Upper lobe of left lung (tissue), 6 donors: ENCODE data around the gene NDUFB11. TPM values are rescaled to one million over a fixed set of nuclear protein-coding genes. Genes with fewer than 3 reads are reported as not detected.

Experiments used
- ATAC-seq, 2 donors: fragments of 200-7000 bp; cut with Tn5 transposase; one replicate each; pipeline ENCODE4 v1.9.1; 2022; ENCODE audit warnings: mild to moderate bottlenecking in 2 of 2, moderate library complexity in 2 of 2; ENCODE audit not compliant: low FRiP score in 2 of 2
- DNase-seq, 2 donors: peaks; one replicate each; pipeline ENCODE4 v3.0.0-alpha.2; 2019 to 2020
- H3K27ac ChIP-seq, 4 donors: fragments of 200-600 bp; sonication (generic); one replicate each; pipeline ENCODE4 v1.5.1; 2016 to 2019
- H3K27me3 ChIP-seq, 4 donors: fragments of 200-600 bp; sonication (generic); one replicate each; pipeline ENCODE4 v1.5.1; 2017 to 2019
- H3K36me3 ChIP-seq, 4 donors: fragments of 200-600 bp; sonication (generic); one replicate each; pipeline ENCODE4 v1.5.1; 2016 to 2019
- H3K4me1 ChIP-seq, 4 donors: fragments of 200-600 bp; sonication (generic); one replicate each; pipeline ENCODE4 v1.5.1; 2018 to 2019
- H3K4me3 ChIP-seq, 4 donors: fragments of 200-600 bp; sonication (generic); one replicate each; pipeline ENCODE4 v1.5.1; 2017 to 2019; ENCODE audit warnings: mild to moderate bottlenecking in 2 of 4, moderate library complexity in 1 of 4
- H3K9me3 ChIP-seq, 4 donors: fragments of 200-600 bp; sonication (generic); one replicate each; pipeline ENCODE4 v1.5.1; 2018 to 2019
- CTCF ChIP-seq, 6 experiments: fragments of 450-650 bp in 4 of 6; fragments of 200-600 bp in 2 of 6; sonication (generic) in 2 of 6; IDR thresholded peaks; one replicate each; pipeline ENCODE4 v1.5.1; 2016 to 2019; ENCODE audit warnings: antibody characterized with exemption in 6 of 6
- EP300 ChIP-seq, 4 donors: sonication (generic); formaldehyde crosslinking; IDR thresholded peaks; one replicate each; pipeline ENCODE4 v1.5.1; 2017; ENCODE audit warnings: antibody characterized with exemption in 4 of 4, control low read depth in 2 of 4
- POLR2A ChIP-seq, 4 donors: fragments of 450-650 bp; IDR thresholded peaks; one replicate each; pipeline ENCODE4 v1.5.1; 2016 to 2017; ENCODE audit warnings: antibody characterized with exemption in 4 of 4, mild to moderate bottlenecking in 2 of 4
- POLR2AphosphoS5 ChIP-seq, 2 donors: sonication (generic); formaldehyde crosslinking; IDR thresholded peaks; one replicate each; pipeline ENCODE4 v1.5.1; 2017; ENCODE audit warnings: antibody characterized with exemption in 2 of 2
- WGBS, 2 donors: methylation state at CpG; one replicate each; pipeline ENCODE4 v1.1.5; 2017 to 2018; 5-methylcytosine and 5-hydroxymethylcytosine counted together
- total RNA-seq, 6 donors: library from RNA; depleted of rRNA in 4 of 6; stranded (reverse); fragments of >200 nt in 4 of 6; gene quantifications; one replicate each; pipeline versions ENCODE4 v1.1.0 to v1.2.1, GENCODE V29; 2016 to 2021
- donor health status: DM: no; HTN: no; CAD: no; lungs with moderate emphysema.
- donor health status: DM: no; HTN: yes; CAD: no; lungs with severe emphysema.

The NDUFB11 gene
- total RNA-seq, 6 donors from 2014 or later = 41.9 to 77.5 (median 66.7) TPM

- peaks cover 0 to 15% (median 5%) of the 10 kb centered on the region in 4 donors for H3K36me3 ChIP-seq
- ATAC-seq (no peak), DNase-seq (no peak)
- H3K4me1 ChIP-seq = no peaks in the 10 kb centered on the region
- peaks cover 0 to 7% (median 0%) of the 10 kb centered on the region in 4 donors for H3K9me3 ChIP-seq
- no peaks in the 10 kb centered on the region for H3K27me3 ChIP-seq
- 76 to 84% methylated on average over 4 of the region's 4 CpGs for WGBS, 2 donors
- TF ChIP-seq POLR2AphosphoS5 (IDR thresholded peaks at IDR 0.05) = no peak
- no peak for TF ChIP-seq EP300 (IDR thresholded peaks at IDR 0.05)
- TF ChIP-seq CTCF (IDR thresholded peaks at IDR 0.05) = no peak
- TF ChIP-seq POLR2A (IDR thresholded peaks at IDR 0.05) = no peak
- H3K27ac ChIP-seq = no peak overlapping the region
- H3K4me3 ChIP-seq = no peak overlapping the region
Measured at GRCh38 chrX:47160781-47161180, 16.3 kb upstream of the NDUFB11 start.

- TF ChIP-seq CTCF (IDR thresholded peaks at IDR 0.05) = no peak
- TF ChIP-seq POLR2AphosphoS5 (IDR thresholded peaks at IDR 0.05) = no peak
- TF ChIP-seq POLR2A (IDR thresholded peaks at IDR 0.05) = no peak
- no peak for TF ChIP-seq EP300 (IDR thresholded peaks at IDR 0.05)
- DNase-seq (no peak), ATAC-seq (no peak)
- H3K9me3 ChIP-seq = no peaks in the 10 kb centered on the region
- no peak overlapping the region for H3K4me3 ChIP-seq
- H3K27ac ChIP-seq = no peak overlapping the region
- peaks cover 0 to 20% (median 8%) of the 10 kb centered on the region in 4 donors for H3K36me3 ChIP-seq
- H3K27me3 ChIP-seq = no peaks in the 10 kb centered on the region
- 92 to 96% methylated on average over 5 of the region's 5 CpGs for WGBS, 2 donors
- H3K4me1 ChIP-seq = no peaks in the 10 kb centered on the region
Measured at GRCh38 chrX:47158781-47159180, 14.3 kb upstream of the NDUFB11 start.

GRCh38 chrX:47158131-47158530 lies 13.6 kb upstream of the NDUFB11 start:
- Histone ChIP-seq H3K27ac (no peak overlapping the region), H3K9me3 (no peaks in the 10 kb centered on the region), H3K27me3 (no peaks in the 10 kb centered on the region), H3K4me1 (no peaks in the 10 kb centered on the region), H3K4me3 (no peak overlapping the region), H3K36me3 (peaks cover 0 to 20% (median 8%) of the 10 kb centered on the region in 4 donors)
- DNase-seq = no peak
- no peak for TF ChIP-seq EP300 (IDR thresholded peaks at IDR 0.05)
- no peak for TF ChIP-seq CTCF (IDR thresholded peaks at IDR 0.05)
- TF ChIP-seq POLR2A (IDR thresholded peaks at IDR 0.05) = no peak
- no peak for TF ChIP-seq POLR2AphosphoS5 (IDR thresholded peaks at IDR 0.05)
- 93 to 100% methylated on average over 1 to 16 of the region's 16 CpGs for WGBS, 2 donors
- peak in 1 of 2 donors; percentile 59 for ATAC-seq

GRCh38 chrX:47156611-47157520 lies 12.4 kb upstream of the NDUFB11 start:
- no peak for TF ChIP-seq POLR2A (IDR thresholded peaks at IDR 0.05)
- no peak for TF ChIP-seq CTCF (IDR thresholded peaks at IDR 0.05)
- no peak for TF ChIP-seq POLR2AphosphoS5 (IDR thresholded peaks at IDR 0.05)
- H3K4me3 ChIP-seq = no peak overlapping the region
- WGBS, 2 donors = 47 to 91% methylated on average over 3 to 23 of the region's 26 CpGs
- no peak for DNase-seq
- H3K36me3 ChIP-seq = peaks cover 0 to 23% (median 8%) of the 10 kb centered on the region in 4 donors
- H3K27me3 ChIP-seq = no peaks in the 10 kb centered on the region
- no peaks in the 10 kb centered on the region for H3K4me1 ChIP-seq
- H3K9me3 ChIP-seq = no peaks in the 10 kb centered on the region
- peak in 1 of 2 donors; percentile 46 for ATAC-seq
- no peak overlapping the region for H3K27ac ChIP-seq
